Stimulated activated naive CD8-positive, alpha-beta T cell treated with anti-CD3 and anti-CD28 coated beads, Interleukin-15, Interleukin-2, amounts not matched to agents 100 ng/mL and 50 ng/mL, for 24 hours (primary cell): ENCODE measurements around the gene CNTNAP2.
"Not testable (repeated sequence)": the region's sequence is repeated elsewhere in the genome, so short reads cannot be mapped to it uniquely, and the experiment has no call there.

Source experiments
- H3K27ac Mint-ChIP-seq: one replicate; pipeline ENCODE4 v1.8.0; 2021; ENCODE audit warnings: mild to moderate bottlenecking, mixed read lengths
- H3K27me3 Mint-ChIP-seq: one replicate; pipeline ENCODE4 v1.8.0; 2021; ENCODE audit warnings: mixed read lengths
- H3K36me3 Mint-ChIP-seq: one replicate; pipeline ENCODE4 v1.8.0; 2021; ENCODE audit warnings: low read depth, mixed read lengths
- H3K4me1 Mint-ChIP-seq: one replicate; pipeline ENCODE4 v1.8.0; 2021; ENCODE audit warnings: low read depth, mixed read lengths
- H3K4me3 Mint-ChIP-seq: one replicate; pipeline ENCODE4 v1.8.0; 2021; ENCODE audit warnings: mild to moderate bottlenecking, mixed read lengths
- H3K9me3 Mint-ChIP-seq: one replicate; pipeline ENCODE4 v1.8.0; 2021; ENCODE audit warnings: mixed read lengths

CNTNAP2 gene

DNA sequence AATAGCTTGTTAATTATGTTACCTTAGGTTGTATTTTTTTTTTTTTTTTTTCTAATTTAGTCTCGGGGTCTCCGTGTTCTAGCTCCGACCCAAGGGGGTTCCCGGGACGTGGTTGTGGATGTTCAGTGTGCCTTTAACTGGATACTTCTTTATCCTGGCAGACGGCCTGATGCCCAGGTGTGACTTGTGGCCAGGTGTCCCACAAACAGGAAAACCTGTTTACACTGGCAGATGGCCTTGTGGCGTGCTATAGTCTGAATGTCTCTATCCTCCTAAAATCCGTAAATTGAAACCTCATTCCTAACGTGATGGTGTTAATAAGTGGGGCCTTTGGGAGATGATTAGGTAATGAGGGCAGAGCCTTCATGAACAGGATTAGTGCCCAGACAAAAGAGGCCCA lies 1927.6 kb downstream of the CNTNAP2 start:
- no peaks in the 10 kb centered on the region for H3K36me3 Mint-ChIP-seq
- H3K4me3 Mint-ChIP-seq, result no peak overlapping the region
- no peak overlapping the region for H3K27ac Mint-ChIP-seq

DNA sequence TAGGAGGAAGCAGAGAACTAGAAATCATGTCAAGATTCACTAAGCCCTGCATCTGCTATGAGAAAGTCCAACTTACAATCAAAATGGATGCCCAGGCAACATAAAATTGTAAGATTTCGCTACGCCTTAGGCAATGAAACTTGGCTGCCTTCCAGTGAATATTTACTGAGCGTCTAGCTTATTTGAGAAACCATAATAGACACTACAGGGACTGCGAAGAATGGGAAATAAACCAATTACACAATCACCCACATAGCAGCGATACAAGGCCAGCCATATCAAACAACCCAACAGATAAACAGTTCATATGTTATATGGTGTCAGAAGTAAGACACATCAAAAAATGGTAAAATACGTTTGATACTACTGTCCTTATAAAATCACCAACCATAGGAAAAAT lies 1928.9 kb downstream of the CNTNAP2 start:
- H3K36me3 Mint-ChIP-seq, result no peaks in the 10 kb centered on the region
- no peaks in the 10 kb centered on the region for H3K4me1 Mint-ChIP-seq
- no peaks in the 10 kb centered on the region for H3K9me3 Mint-ChIP-seq
- no peak overlapping the region for H3K4me3 Mint-ChIP-seq
- H3K27me3 Mint-ChIP-seq, result no peaks in the 10 kb centered on the region
- no peak overlapping the region for H3K27ac Mint-ChIP-seq

More for the DNA sequence above, 1927.6 kb downstream of the CNTNAP2 start:
- no peaks in the 10 kb centered on the region for H3K27me3 Mint-ChIP-seq
- H3K4me1 Mint-ChIP-seq, result no peaks in the 10 kb centered on the region
- no peaks in the 10 kb centered on the region for H3K9me3 Mint-ChIP-seq

DNA sequence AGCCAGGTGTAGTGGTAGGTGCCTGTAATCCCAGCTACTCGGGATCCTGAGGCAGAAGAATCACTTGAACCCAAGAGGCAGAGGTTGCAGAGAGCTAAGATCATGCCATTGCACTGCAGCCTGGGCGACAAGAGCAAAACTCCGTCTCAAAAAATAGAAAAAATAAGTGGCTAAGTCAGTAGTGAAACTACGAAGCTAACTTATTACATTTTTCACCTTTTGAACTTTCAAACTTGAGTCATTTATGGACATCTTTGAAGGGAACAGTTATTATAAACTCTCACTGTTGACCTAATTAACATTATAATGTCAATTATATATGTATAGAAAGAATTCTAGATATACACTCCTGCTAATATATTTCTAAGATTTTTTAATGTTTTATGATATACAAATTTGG lies 1932.5 kb downstream of the CNTNAP2 start:
- no peaks in the 10 kb centered on the region for H3K9me3 Mint-ChIP-seq
- no peak overlapping the region for H3K4me3 Mint-ChIP-seq
- no peak overlapping the region for H3K27ac Mint-ChIP-seq
- no peaks in the 10 kb centered on the region for H3K36me3 Mint-ChIP-seq
- no peaks in the 10 kb centered on the region for H3K27me3 Mint-ChIP-seq
- H3K4me1 Mint-ChIP-seq, result no peaks in the 10 kb centered on the region

DNA sequence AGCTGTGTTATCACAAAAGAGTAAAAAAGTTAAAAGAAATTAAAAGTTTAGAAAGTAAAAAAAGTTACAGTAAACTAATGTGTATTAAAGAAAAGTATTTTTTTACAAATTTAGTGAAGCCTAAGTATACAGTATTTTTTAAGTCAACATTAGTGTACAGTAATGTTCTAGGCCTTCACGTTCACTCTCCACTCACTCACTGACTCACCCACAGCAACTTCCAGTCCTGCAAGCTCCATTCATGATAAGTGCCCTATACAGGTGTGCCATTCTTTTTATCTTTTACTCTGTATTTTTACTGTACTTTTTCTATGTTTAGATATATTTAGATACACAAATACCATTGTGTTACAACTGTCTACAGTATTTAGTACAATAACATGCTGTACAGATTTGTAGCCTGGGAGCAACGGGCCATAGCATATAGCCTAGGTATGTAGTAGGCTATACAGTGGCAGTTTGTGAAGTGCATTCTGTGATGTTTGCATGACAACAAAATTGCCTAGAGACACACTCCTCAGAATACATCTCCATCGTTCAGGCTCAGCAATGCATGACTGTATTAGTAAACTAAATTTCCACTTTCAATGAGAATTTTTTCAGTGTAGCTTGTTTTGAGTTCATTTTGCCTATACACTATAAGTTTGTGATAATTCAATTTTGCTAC lies 1934.0 kb downstream of the CNTNAP2 start:
- H3K4me3 Mint-ChIP-seq, result no peak overlapping the region

DNA sequence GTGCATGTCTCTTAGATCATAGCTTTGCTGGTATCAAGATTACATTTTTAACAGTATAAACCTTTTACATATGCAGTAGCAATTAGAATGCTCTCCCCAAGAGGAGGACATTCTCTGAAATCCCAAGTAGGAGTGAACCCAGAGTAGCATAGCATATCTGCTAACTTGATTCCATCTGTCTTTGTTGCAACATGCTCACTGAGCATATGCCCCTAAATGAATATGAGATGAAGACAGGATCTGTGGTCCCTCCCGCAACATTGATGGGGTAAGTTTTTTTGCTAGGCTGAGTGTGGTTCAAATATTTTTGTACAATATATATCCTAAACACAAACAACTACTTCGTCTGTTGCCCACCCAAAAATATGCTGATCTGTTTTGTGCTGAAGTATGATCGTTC lies 1939.8 kb downstream of the CNTNAP2 start:
- H3K9me3 Mint-ChIP-seq, result no peaks in the 10 kb centered on the region
- no peak overlapping the region for H3K27ac Mint-ChIP-seq
- H3K27me3 Mint-ChIP-seq, result no peaks in the 10 kb centered on the region
- H3K4me3 Mint-ChIP-seq, result no peak overlapping the region
- no peaks in the 10 kb centered on the region for H3K36me3 Mint-ChIP-seq
- no peaks in the 10 kb centered on the region for H3K4me1 Mint-ChIP-seq

More for the DNA sequence above, 1934.0 kb downstream of the CNTNAP2 start:
- Mint-ChIP-seq H3K27ac (no peak overlapping the region), H3K9me3 (no peaks in the 10 kb centered on the region), H3K36me3 (no peaks in the 10 kb centered on the region), H3K4me1 (no peaks in the 10 kb centered on the region), H3K27me3 (no peaks in the 10 kb centered on the region)

DNA sequence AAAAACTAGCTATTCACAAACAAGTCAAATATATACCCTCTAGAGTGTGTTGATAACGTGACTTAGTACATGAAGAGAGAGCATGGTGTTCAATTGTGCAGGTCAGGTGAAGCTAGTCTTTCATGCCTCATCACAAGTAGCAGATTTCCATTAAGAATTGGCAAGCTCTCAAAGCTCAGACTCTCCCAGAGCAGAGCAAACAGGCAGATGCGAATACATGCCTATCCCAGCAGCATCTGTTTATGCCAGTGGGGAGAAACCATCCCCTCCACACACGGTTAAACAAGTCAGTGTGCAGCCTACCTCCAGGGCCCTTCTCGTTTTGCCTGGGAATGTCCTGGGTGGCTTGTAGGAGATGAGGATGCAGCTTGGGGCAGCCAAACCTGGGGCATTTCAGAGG lies 1941.5 kb downstream of the CNTNAP2 start:
- Mint-ChIP-seq H3K36me3 (no peaks in the 10 kb centered on the region), H3K27me3 (no peaks in the 10 kb centered on the region), H3K9me3 (no peaks in the 10 kb centered on the region), H3K4me3 (no peak overlapping the region), H3K4me1 (no peaks in the 10 kb centered on the region), H3K27ac (no peak overlapping the region)

DNA sequence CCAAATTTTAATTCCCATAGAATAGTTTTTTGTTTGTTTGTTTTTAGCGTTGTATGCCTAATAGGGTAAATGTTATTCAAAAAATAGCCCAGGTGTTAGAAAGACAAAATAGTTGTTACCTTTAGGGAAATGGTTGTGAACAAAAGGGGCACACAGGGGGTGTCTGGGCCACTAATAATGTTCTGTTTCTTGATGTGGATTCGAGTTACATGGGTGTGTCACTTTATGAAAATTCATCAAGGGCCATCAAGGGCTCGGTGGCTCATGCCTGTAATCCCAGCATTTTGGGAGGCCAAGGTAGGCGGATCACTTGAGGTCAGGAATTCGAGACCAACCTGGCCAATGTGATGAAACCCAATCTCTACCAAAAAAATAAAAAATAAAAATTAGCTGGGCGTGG lies 1942.2 kb downstream of the CNTNAP2 start:
- H3K27ac Mint-ChIP-seq, result no peak overlapping the region
- no peaks in the 10 kb centered on the region for H3K27me3 Mint-ChIP-seq
- peaks cover under 1% of the 10 kb centered on the region for H3K9me3 Mint-ChIP-seq
- H3K36me3 Mint-ChIP-seq, result no peaks in the 10 kb centered on the region
- H3K4me1 Mint-ChIP-seq, result no peaks in the 10 kb centered on the region
- no peak overlapping the region for H3K4me3 Mint-ChIP-seq

DNA sequence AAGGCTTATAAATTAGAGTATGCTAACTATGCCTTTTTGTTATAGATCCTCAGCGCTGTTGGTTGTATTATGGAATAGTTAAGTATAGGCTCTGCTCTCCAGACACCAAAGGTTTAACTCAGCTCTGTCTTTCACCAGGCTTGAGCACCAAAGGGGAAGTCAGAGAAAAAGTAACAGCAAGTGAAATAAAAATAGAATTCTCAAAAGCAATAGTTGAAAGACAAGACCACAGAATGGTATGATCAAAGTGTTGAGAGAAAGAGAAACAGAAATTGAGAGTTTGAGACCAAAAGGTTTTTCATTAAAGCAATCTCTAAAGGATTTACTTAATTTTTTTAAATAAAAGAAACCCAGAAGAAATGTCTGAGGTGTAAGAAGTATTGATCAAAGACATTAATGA lies 1944.1 kb downstream of the CNTNAP2 start:
- Mint-ChIP-seq H3K27ac (no peak overlapping the region), H3K4me1 (no peaks in the 10 kb centered on the region), H3K27me3 (no peaks in the 10 kb centered on the region), H3K4me3 (no peak overlapping the region), H3K9me3 (peaks cover 6% of the 10 kb centered on the region), H3K36me3 (no peaks in the 10 kb centered on the region)

DNA sequence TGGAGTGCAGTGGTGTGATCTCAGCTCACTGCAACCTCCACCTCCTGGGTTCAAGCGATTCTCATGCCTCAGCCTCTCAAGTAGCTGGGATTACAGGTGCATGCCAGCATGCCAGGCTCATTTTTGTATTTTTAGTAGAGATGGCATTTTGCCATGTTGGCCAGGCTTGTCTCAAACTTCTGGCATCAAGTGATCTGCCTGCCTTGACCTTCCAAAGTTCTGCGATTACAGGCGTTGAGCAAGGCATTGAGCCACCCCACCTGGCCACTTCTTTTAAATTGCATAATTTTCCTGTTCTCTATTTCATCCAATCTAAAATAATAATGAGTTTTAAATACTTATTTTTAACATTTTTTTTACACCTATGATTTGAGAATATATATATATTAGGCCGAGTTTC lies 1961.5 kb downstream of the CNTNAP2 start:
- H3K36me3 Mint-ChIP-seq, H3K27ac Mint-ChIP-seq, H3K9me3 Mint-ChIP-seq, H3K4me3 Mint-ChIP-seq, H3K27me3 Mint-ChIP-seq, H3K4me1 Mint-ChIP-seq: not testable (repeated sequence)

DNA sequence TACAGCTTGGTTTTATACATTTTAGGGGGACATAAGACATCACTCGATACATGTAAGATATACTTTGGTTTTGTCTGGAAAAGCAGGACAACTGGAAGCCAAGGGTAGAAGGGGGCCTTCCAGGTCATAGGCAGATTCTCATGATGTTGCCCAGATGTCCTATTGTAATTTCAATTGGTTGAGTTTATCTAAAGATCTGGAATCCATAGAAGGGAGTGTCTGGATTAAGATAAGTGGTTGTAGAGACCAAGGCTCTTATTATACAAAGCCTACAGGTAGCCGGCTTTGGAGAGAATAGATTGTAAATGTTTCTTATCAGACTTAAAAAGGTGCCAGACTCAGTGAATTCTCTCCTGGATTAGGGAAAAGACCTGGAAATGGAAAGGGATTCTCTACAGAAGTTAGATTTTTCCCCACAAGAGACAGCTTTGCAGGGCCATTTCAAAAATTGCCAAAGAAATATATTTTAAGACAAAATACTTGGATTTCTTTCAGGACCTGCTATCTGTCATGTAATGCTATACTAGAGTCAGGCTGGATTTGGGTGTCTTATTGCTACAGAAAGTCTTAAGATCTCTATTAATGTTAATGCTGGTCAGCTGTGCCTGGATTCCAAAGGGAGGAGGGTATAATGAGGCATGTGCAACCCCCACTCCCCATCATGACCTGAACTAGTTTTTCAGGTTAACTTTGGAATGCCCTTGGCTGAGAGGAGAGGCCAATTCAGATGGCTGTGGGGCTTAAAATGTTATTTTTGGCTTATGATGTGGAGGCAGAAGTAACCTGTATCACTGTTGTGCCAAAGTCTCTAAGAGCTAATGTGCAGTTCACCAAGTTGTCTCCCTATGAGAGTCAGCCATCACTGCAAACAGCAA lies 1962.8 kb downstream of the CNTNAP2 start:
- H3K9me3 Mint-ChIP-seq, result no peaks in the 10 kb centered on the region
- no peak overlapping the region for H3K4me3 Mint-ChIP-seq
- no peaks in the 10 kb centered on the region for H3K27me3 Mint-ChIP-seq
- H3K36me3 Mint-ChIP-seq, result no peaks in the 10 kb centered on the region
- H3K4me1 Mint-ChIP-seq, result no peaks in the 10 kb centered on the region
- no peak overlapping the region for H3K27ac Mint-ChIP-seq

DNA sequence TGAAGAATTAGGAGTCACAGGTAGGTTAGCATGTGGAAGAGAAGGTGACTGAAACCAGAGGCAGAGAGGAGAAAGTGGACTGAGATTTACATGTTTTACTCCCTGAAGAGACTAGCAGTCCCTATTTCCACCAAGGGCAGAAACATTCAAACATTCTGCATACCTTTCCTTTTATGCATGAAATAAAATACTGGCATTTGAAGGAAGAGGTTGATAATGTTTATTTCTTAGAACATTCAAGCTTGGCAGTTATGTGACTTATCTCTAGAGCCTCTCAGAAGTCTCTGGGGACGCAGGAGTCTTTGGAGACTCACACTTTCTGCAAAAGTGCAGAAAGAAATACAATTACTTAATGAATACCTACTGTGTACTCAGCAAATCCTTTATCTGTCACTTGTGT lies 1966.8 kb downstream of the CNTNAP2 start:
- Mint-ChIP-seq H3K36me3 (no peaks in the 10 kb centered on the region), H3K4me1 (no peaks in the 10 kb centered on the region), H3K9me3 (no peaks in the 10 kb centered on the region), H3K27me3 (no peaks in the 10 kb centered on the region), H3K4me3 (no peak overlapping the region), H3K27ac (no peak overlapping the region)

DNA sequence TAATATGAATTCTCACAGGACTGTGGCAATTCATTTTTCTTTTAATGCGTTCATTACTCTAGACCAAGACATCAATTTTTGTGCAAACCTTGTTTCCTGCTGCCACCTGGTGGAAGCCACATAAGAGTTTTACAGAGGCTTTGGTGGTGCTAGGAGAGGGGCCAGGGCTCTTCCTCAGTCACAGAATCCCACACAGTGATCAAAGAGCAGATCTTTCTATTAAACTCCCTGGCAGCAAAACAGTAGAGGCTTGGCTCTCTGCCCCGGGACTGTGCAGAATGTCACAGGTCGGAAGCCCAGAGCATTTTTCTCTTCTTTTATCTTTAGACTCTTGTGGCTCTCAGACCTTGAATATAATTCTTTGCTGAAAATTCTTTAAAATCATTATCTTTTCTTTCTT lies 1967.5 kb downstream of the CNTNAP2 start:
- Mint-ChIP-seq H3K4me1 (no peaks in the 10 kb centered on the region), H3K27ac (no peak overlapping the region), H3K9me3 (no peaks in the 10 kb centered on the region), H3K27me3 (no peaks in the 10 kb centered on the region), H3K36me3 (no peaks in the 10 kb centered on the region), H3K4me3 (no peak overlapping the region)

DNA sequence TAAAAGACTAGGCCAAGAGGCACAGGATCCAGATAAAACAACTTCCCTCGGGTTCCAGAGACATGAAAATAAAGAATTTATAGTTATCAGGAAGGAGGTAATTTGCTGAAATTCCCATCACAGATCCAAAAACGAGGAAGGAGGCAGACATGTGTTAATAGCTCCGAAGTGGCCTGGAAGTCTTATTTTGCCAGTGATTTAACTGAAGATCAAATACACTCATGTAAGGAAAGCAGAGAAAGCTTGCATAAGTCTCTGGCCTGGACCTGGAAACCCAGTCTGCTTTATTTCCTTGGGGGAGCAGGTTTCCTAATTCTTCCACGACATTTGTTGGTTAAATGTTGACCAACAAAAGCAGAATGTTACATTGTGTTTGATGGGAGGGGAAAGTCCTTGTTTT lies 1975.3 kb downstream of the CNTNAP2 start:
- no peak overlapping the region for H3K4me3 Mint-ChIP-seq
- H3K4me1 Mint-ChIP-seq, result no peaks in the 10 kb centered on the region
- peaks cover 4% of the 10 kb centered on the region for H3K27me3 Mint-ChIP-seq
- no peaks in the 10 kb centered on the region for H3K36me3 Mint-ChIP-seq
- H3K27ac Mint-ChIP-seq, result no peak overlapping the region
- H3K9me3 Mint-ChIP-seq, result no peaks in the 10 kb centered on the region

DNA sequence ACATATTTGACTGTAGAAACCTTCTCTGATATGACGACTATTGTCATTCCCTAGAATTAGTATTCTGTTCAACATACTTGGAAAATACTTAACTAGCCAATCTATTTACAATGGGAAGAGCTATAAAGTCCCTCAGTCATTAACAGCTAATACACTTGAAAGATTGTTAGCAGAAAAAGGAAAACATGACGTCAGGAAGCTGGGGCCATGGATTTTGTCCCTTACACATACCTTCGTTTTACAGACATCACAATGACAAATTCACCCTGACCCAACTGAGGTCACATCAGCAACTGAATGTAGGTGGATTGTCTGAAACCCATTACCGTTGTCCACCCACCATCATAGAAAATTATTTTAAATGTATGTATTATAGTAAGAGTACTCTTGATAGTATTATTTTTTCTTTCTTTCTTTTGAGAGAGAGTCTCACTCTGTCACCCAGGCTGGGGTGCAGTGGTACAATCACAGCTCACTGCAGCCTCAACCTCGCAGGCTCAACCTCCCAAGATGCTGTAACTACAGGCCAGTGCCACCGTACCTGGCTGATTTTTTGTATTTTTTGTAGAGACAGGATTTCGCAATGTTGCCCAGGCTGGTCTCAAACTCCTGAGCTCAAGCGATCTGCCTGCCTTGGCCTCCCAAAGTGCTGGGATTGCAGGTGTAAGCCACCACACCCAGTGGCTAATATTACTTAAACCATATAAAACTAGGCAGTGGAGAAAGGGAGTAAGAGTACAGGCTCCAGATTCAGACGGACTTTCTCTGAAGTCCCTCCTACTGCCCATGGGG lies 1977.0 kb downstream of the CNTNAP2 start:
- H3K27me3 Mint-ChIP-seq, result peaks cover 4% of the 10 kb centered on the region
- H3K4me1 Mint-ChIP-seq, result no peaks in the 10 kb centered on the region
- H3K36me3 Mint-ChIP-seq, result no peaks in the 10 kb centered on the region
- no peak overlapping the region for H3K27ac Mint-ChIP-seq
- H3K4me3 Mint-ChIP-seq, result no peak overlapping the region
- no peaks in the 10 kb centered on the region for H3K9me3 Mint-ChIP-seq

DNA sequence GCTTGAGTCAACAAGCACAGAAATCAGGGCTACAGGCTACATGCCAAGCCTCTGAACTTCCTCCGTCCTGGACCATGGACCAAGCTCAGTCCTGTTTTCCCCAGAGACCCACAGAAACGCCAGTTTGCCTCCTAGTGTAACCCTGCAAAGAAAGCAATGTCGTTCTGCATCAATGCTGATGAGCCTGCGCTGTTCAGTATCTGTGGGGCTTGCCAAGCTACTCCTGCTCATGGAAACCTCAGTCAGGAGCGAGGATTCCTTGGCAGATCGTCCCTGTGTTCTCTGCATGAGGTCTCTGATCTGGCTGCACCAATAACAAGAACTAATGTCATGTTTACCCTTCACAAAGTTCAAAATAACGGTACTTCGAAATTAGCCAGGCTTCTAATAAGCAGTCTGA lies 1978.5 kb downstream of the CNTNAP2 start:
- Mint-ChIP-seq H3K4me1 (no peaks in the 10 kb centered on the region), H3K4me3 (no peak overlapping the region), H3K27ac (no peak overlapping the region), H3K27me3 (peaks cover 4% of the 10 kb centered on the region), H3K9me3 (no peaks in the 10 kb centered on the region), H3K36me3 (no peaks in the 10 kb centered on the region)
